HG02973 (cell line): ENCODE results near the gene R3HCC1L.

Source experiments
- ATAC-seq: cut with Tn5 transposase; IDR thresholded peaks from one replicate; pipeline ENCODE4 v1.9.1; 2021; ENCODE audit warnings: moderate library complexity; ENCODE audit not compliant: unreplicated experiment

The R3HCC1L gene

GRCh38 chr10:98257961-98258360 lies 123.5 kb downstream of the R3HCC1L start:
- no peak for ATAC-seq

GRCh38 chr10:98258683-98259454 lies 124.4 kb downstream of the R3HCC1L start:
- ATAC-seq = no peak

- ATAC-seq = no peak
These were observed 125.3 kb downstream of the R3HCC1L start for GRCh38 chr10:98259606-98260315.

- no peak for ATAC-seq
These were observed 125.9 kb downstream of the R3HCC1L start for GRCh38 chr10:98260350-98260749.

GRCh38 chr10:98260752-98261151 lies 126.3 kb downstream of the R3HCC1L start:
- ATAC-seq = no peak

GRCh38 chr10:98261436-98262277 lies 127.2 kb downstream of the R3HCC1L start:
- no peak for ATAC-seq

- ATAC-seq = no peak
These were observed 128.1 kb downstream of the R3HCC1L start for GRCh38 chr10:98262571-98262970.

GRCh38 chr10:98263088-98263487 lies 128.6 kb downstream of the R3HCC1L start:
- no peak for ATAC-seq

- ATAC-seq = no peak
These were observed 130.1 kb downstream of the R3HCC1L start for GRCh38 chr10:98264378-98265065.

- no peak for ATAC-seq
These were observed 131.2 kb downstream of the R3HCC1L start for GRCh38 chr10:98265403-98266378.

- ATAC-seq = no peak
These were observed 132.2 kb downstream of the R3HCC1L start for GRCh38 chr10:98266647-98267046.

- no peak for ATAC-seq
These were observed 132.8 kb downstream of the R3HCC1L start for GRCh38 chr10:98267069-98267893.

- no peak for ATAC-seq
These were observed 133.6 kb downstream of the R3HCC1L start, which contains the start of gene LOXL4 for GRCh38 chr10:98267894-98268693. Gene LOXL4, minus strand, starts transcription at chr10:98268194. Its CDS starts 5,175 bp downstream, at chr10:98263019.

GRCh38 chr10:98268694-98269431 lies 134.4 kb downstream of the R3HCC1L start:
- ATAC-seq = no peak

GRCh38 chr10:98269435-98269912 lies 135.0 kb downstream of the R3HCC1L start:
- ATAC-seq = no peak

GRCh38 chr10:98270073-98270740 lies 135.8 kb downstream of the R3HCC1L start:
- no peak for ATAC-seq
